T-helper 2 cell treated with Interferon-gamma antibody and Interleukin-4, amounts not matched to agents 5 μg/mL and 100 μg/mL, for 36 hours (primary cell): ENCODE results near the gene ZFHX3.

Source experiments
- DNase-seq: peaks from one replicate; pipeline ENCODE4 v3.0.0; 2021; ENCODE audit warnings: low spot score
- H3K27ac Mint-ChIP-seq: one replicate; pipeline ENCODE4 v1.8.0; 2021; ENCODE audit warnings: mild to moderate bottlenecking, mixed read lengths
- H3K27me3 Mint-ChIP-seq: one replicate; pipeline ENCODE4 v1.8.0; 2021; ENCODE audit warnings: low read depth, mixed read lengths
- H3K36me3 Mint-ChIP-seq: one replicate; pipeline ENCODE4 v1.8.0; 2021; ENCODE audit warnings: low read depth, mixed read lengths
- H3K4me1 Mint-ChIP-seq: one replicate; pipeline ENCODE4 v1.8.0; 2021; ENCODE audit warnings: low read depth, mixed read lengths
- H3K4me3 Mint-ChIP-seq: one replicate; pipeline ENCODE4 v1.8.0; 2022; ENCODE audit warnings: mild to moderate bottlenecking, moderate library complexity, mixed read lengths
- H3K9me3 Mint-ChIP-seq: one replicate; pipeline ENCODE4 v1.8.0; 2021; ENCODE audit warnings: mixed read lengths

ZFHX3 gene

GRCh38 chr16:72939247-72939646 lies 108.7 kb downstream of the ZFHX3 start:
- Mint-ChIP-seq H3K36me3 (no peaks in the 10 kb centered on the region), H3K9me3 (no peaks in the 10 kb centered on the region), H3K4me1 (no peaks in the 10 kb centered on the region), H3K27me3 (peaks cover 10% of the 10 kb centered on the region), H3K4me3 (no peak overlapping the region), H3K27ac (no peak overlapping the region)
- DNase-seq: no peak

- Mint-ChIP-seq H3K36me3 (no peaks in the 10 kb centered on the region), H3K4me3 (no peak overlapping the region), H3K27ac (no peak overlapping the region), H3K27me3 (peaks cover 10% of the 10 kb centered on the region), H3K4me1 (no peaks in the 10 kb centered on the region), H3K9me3 (no peaks in the 10 kb centered on the region)
- no peak for DNase-seq
Observed at GRCh38 chr16:72938795-72939164, 109.1 kb downstream of the ZFHX3 start.

DNA sequence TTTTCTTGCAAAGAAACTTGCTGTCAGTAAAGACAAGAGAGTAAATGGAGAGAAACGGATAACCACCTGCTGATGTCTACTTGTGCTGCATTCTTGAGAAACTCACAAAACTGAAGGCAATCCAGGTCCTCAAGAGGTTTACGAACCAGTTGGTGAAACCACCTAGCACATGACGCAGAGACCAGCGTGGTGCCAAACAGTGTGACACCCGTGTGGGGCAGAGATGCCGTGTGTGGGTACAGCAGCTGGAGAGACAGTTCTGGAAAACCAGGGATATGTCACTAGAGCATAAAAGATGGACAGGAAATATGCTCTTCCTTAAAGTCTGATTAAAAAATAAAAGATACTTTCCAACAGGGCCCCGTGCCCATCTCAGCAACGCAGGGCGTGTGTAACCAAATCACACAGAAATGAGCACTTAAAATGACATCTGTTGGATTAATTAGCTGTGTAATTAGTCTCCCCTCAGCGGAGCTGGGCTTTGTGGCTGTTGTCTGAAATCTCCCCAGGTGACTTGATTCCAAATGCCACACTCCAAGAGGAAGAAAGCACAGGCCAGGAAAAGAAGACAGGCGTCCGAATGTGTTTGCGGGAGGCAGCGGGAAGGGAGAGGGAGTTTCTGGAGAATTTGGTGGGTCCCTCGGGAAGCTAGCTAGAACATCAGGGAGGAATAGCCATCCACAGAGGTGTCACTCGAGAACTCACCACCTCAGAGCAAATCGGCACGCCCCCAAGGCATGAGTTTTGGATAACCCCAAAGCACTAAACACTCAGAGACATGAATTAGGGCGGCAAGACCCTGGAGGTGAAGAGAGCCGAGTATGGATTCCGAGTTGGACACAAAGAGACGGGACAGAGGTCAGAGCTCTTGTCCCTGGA lies 109.8 kb downstream of the ZFHX3 start:
- DNase-seq: no peak
- H3K9me3 Mint-ChIP-seq: no peaks in the 10 kb centered on the region
- H3K4me1 Mint-ChIP-seq: peaks cover 4% of the 10 kb centered on the region
- H3K27ac Mint-ChIP-seq: no peak overlapping the region
- no peak overlapping the region for H3K4me3 Mint-ChIP-seq
- no peaks in the 10 kb centered on the region for H3K36me3 Mint-ChIP-seq
- H3K27me3 Mint-ChIP-seq: peaks cover 7% of the 10 kb centered on the region

- Mint-ChIP-seq H3K27me3 (peaks cover 7% of the 10 kb centered on the region), H3K36me3 (no peaks in the 10 kb centered on the region), H3K4me3 (no peak overlapping the region), H3K4me1 (peaks cover 8% of the 10 kb centered on the region), H3K9me3 (no peaks in the 10 kb centered on the region), H3K27ac (no peak overlapping the region)
- no peak for DNase-seq
Observed at GRCh38 chr16:72937360-72937759, 110.6 kb downstream of the ZFHX3 start.

DNA sequence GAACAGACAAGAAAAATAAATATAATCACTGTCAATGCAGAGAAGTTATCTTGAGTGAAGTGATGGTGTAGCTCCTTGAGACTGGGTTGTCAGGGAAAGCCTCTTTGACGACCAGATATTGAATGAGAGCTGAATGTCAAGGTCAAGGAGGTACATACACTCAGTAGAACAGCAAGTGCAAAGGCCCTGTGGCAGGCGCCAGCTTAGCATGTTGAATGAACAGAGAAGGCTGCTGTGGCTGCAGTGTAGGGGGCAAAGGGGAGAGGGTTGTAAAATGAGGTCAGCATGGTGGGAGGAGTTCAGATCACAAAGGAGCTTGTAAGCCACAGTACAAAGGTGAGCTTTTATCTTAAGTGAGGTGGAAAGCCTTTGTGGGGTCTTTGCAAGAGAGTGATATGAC lies 111.5 kb downstream of the ZFHX3 start:
- Mint-ChIP-seq H3K27ac (no peak overlapping the region), H3K4me3 (no peak overlapping the region)

DNA sequence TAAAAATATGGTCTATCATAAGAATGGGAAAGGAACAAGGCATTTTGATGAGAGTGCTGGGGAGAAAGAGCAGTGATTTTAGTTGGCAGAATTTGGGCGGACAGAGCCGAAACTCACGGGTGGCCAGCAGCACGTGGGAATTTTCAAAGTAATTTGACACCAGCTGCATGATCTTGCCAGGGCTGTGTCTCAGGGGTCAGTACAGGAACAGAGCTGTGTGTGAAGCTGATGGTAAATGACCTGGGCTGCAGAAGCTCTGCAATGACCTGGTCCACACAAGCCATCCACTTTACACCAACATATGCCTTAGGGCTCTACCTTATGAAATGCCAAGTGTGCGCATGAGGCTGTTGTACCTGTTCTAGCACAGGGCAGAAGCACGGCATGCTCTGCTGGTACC lies 112.0 kb downstream of the ZFHX3 start:
- no peak for DNase-seq
- Mint-ChIP-seq H3K9me3 (no peaks in the 10 kb centered on the region), H3K36me3 (no peaks in the 10 kb centered on the region), H3K4me3 (no peak overlapping the region), H3K27me3 (peaks cover 2% of the 10 kb centered on the region), H3K27ac (no peak overlapping the region), H3K4me1 (peaks cover 15% of the 10 kb centered on the region)

More for the DNA sequence above, 111.5 kb downstream of the ZFHX3 start:
- H3K4me1 Mint-ChIP-seq: peaks cover 14% of the 10 kb centered on the region
- H3K9me3 Mint-ChIP-seq: no peaks in the 10 kb centered on the region
- DNase-seq: no peak
- H3K36me3 Mint-ChIP-seq: no peaks in the 10 kb centered on the region
- peaks cover 2% of the 10 kb centered on the region for H3K27me3 Mint-ChIP-seq

GRCh38 chr16:72934636-72935403 lies 113.1 kb downstream of the ZFHX3 start:
- H3K36me3 Mint-ChIP-seq: no peaks in the 10 kb centered on the region
- no peak for DNase-seq
- H3K9me3 Mint-ChIP-seq: no peaks in the 10 kb centered on the region
- H3K27me3 Mint-ChIP-seq: peaks cover 8% of the 10 kb centered on the region
- no peak overlapping the region for H3K27ac Mint-ChIP-seq
- H3K4me1 Mint-ChIP-seq: peaks cover 15% of the 10 kb centered on the region
- H3K4me3 Mint-ChIP-seq: no peak overlapping the region

DNA sequence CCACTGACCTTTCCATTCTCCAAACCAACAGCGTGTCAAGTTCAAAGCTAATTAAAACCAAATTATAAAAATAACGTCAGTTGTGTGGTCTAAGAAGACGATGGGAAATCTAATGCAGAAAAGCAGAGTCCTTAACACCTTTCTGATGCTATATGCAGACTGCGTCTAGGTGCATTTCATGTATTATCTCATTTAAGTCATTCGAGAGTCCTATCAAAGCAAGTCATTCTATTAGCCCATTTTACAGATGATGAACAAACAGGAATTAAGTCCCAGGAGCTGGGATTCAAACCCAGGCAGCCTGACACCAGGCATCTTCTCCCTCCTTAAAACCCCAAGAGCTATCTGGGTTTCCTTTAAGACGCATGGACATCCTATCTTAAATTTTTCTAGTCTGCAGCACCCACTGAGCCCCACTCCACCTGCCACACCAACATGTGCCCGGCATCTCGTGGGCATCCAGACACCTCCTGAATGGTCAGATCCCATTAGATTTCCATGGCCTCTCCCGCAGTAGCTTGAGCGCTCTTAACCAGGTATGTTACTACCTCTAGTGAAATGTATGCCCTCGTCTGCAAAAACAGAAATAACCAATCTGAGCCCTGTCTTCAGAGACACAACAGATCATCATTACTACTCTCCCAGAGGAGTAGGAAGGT lies 115.1 kb downstream of the ZFHX3 start:
- Mint-ChIP-seq H3K4me1 (peaks cover 15% of the 10 kb centered on the region), H3K9me3 (no peaks in the 10 kb centered on the region), H3K27ac (peak overlapping the region; percentile 45), H3K4me3 (no peak overlapping the region), H3K36me3 (no peaks in the 10 kb centered on the region), H3K27me3 (peaks cover 8% of the 10 kb centered on the region)
- DNase-seq: no peak

DNA sequence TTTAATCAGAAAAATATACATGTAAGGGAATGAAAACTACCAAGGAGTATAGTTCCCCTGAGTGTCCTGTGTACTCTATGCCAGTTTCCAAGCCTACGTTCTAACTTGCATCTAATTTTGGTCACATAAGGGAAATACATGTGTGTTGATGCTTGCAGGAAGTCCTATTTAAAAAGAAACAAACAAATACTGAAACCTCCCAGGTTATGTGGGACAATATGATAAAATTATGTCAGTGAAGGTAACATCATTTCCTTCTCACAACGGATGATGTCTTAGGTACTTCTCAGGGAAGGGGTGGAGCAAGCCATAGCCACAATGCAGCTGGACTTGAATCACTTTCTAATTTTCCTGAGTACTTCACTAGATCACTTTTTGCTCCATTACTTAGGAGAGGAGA lies 115.9 kb downstream of the ZFHX3 start:
- H3K27ac Mint-ChIP-seq: peak overlapping the region; percentile 68
- H3K36me3 Mint-ChIP-seq: no peaks in the 10 kb centered on the region
- H3K27me3 Mint-ChIP-seq: peaks cover 8% of the 10 kb centered on the region
- DNase-seq: no peak
- no peaks in the 10 kb centered on the region for H3K9me3 Mint-ChIP-seq
- peak overlapping the region; percentile 26 for H3K4me3 Mint-ChIP-seq
- H3K4me1 Mint-ChIP-seq: peaks cover 17% of the 10 kb centered on the region

GRCh38 chr16:72930396-72930795 lies 117.5 kb downstream of the ZFHX3 start:
- Mint-ChIP-seq H3K4me3 (no peak overlapping the region), H3K27me3 (peaks cover 8% of the 10 kb centered on the region), H3K9me3 (no peaks in the 10 kb centered on the region), H3K27ac (no peak overlapping the region), H3K4me1 (peaks cover 17% of the 10 kb centered on the region), H3K36me3 (no peaks in the 10 kb centered on the region)
- DNase-seq: no peak

- H3K27me3 Mint-ChIP-seq: peaks cover 5% of the 10 kb centered on the region
- no peaks in the 10 kb centered on the region for H3K36me3 Mint-ChIP-seq
- DNase-seq: no peak
- H3K9me3 Mint-ChIP-seq: no peaks in the 10 kb centered on the region
- H3K27ac Mint-ChIP-seq: no peak overlapping the region
- H3K4me3 Mint-ChIP-seq: no peak overlapping the region
- H3K4me1 Mint-ChIP-seq: peaks cover 17% of the 10 kb centered on the region
Observed at GRCh38 chr16:72928090-72928981, 119.6 kb downstream of the ZFHX3 start.

DNA sequence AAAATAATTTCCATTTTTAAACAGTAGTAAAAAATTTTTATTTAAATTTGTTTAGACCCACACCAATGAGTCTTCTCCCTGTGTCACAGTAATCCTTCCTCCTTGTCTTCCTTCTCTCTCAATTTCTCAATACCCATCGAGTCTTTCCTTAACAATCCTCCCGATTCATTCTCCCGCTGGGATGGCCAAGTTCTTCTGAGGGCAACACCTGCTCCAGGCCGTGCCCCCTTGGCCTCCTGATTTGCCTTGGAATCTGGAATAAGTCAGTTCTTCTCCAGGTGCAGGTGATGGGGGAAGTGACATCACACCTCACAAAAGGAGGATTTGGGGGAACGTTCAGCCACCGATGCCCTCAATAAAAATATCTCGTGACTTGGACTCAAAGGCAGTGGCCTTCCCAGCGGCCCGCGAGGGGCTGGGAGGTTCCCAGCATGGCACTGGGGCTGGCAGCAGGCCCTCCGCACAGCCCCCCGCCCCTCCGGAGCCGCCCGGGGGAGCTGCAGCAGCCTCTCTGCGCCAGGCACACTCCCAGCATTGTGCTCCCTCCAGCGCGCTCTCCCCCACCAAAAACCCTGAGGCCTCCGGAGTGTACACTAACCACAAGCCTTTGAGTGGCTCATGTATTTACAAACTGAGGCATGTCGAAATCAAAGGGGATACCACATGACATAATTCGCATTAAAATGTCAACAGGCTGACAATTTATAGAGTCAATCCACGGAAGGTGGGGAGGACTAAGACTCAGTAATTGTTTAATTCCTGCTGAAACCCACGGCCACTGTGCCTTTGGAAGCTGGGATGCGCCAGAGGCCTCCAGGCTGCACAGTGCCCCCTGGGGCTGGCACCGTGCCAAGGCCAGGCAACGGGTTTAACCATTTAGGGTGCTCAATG lies 120.5 kb downstream of the ZFHX3 start:
- no peak overlapping the region for H3K4me3 Mint-ChIP-seq
- DNase-seq: no peak
- peaks cover 17% of the 10 kb centered on the region for H3K4me1 Mint-ChIP-seq
- no peak overlapping the region for H3K27ac Mint-ChIP-seq
- peaks cover 5% of the 10 kb centered on the region for H3K27me3 Mint-ChIP-seq
- H3K36me3 Mint-ChIP-seq: peaks cover 1% of the 10 kb centered on the region
- no peaks in the 10 kb centered on the region for H3K9me3 Mint-ChIP-seq
